K562 (cell line): ENCODE measurements around the gene ARMCX6. TPM values are rescaled to one million over a fixed set of nuclear protein-coding genes. Genes with fewer than 3 reads are reported as not detected.

Source experiments
- ATAC-seq: fragments of 200-7000 bp; cut with Tn5 transposase; 3 replicates; pipeline ENCODE4 v1.9.1; 2020; ENCODE audit warnings: moderate library complexity
- BruUV-seq: library from RNA; stranded (reverse); fragments of 400-500 nt; replicated peaks from 2 replicates; lab custom pipeline; 2021; lab: Mats Ljungman, UMichigan
- CTCF ChIA-PET: fragments of 300-600 bp; formaldehyde crosslinking; extraction: SDS; loops from one replicate; lab custom pipeline; 2021; ENCODE audit warnings: low intra/inter-chr PET ratio; lab: Yijun Ruan, JAX
- POLR2A ChIA-PET: fragments of 300-600, 350-650 bp; sonication (Branson Sonifier 250); formaldehyde crosslinking; extraction: SDS; loops from one replicate; lab custom pipeline; 2021; ENCODE audit warnings: antibody characterized with exemption, inconsistent platforms; lab: Yijun Ruan, JAX
- DNase-seq, 4 experiments: peaks; one replicate each; pipeline versions ENCODE4 v3.0.0 to v3.0.0-alpha.2; 2011 to 2018; ENCODE audit warnings: low spot score in 3 of 4, mixed read lengths in 3 of 4; ENCODE audit errors: extremely low read depth in 1 of 4
- FAIRE-seq: peaks from 2 replicates; lab custom pipeline; 2011; peaks lifted over from hg19 to GRCh38; lab: Jason Lieb, UNC
- H2AFZ ChIP-seq: 2 replicates; pipeline ENCODE4 v1.6.0; 2011; ENCODE audit warnings: low read depth, low read length, control low read depth, inconsistent platforms
- H3K27ac ChIP-seq: fragments of 200-600 bp; 3 replicates; pipeline ENCODE4 v1.8.0; 2011; ENCODE audit warnings: low read depth, mild to moderate bottlenecking, control low read depth, inconsistent platforms, low read length, moderate library complexity, mixed read lengths; ENCODE audit errors: extremely low read depth
- H3K27me3 ChIP-seq, 2 experiments: fragments of 300-600 bp in 1 of 2; 2 replicates in 1 of 2; 3 replicates in 1 of 2; pipeline versions ENCODE4 v1.6.0 to v1.8.0; 2011; ENCODE audit warnings: inconsistent platforms in 2 of 2, low read length in 2 of 2, mild to moderate bottlenecking in 1 of 2, mixed read lengths in 1 of 2, moderate library complexity in 1 of 2; ENCODE audit not compliant: control insufficient read depth in 2 of 2, insufficient read depth in 2 of 2
- H3K36me3 ChIP-seq: fragments of 300-600 bp; 3 replicates; pipeline ENCODE4 v1.8.0; 2011; ENCODE audit warnings: mild to moderate bottlenecking, low read length, inconsistent platforms; ENCODE audit not compliant: control insufficient read depth, insufficient read depth
- H3K4me1 ChIP-seq, 2 experiments: fragments of 200-600 bp in 1 of 2; replicated peaks in 1 of 2; 2 replicates in 1 of 2; 3 replicates in 1 of 2; pipeline versions ENCODE4 v1.5.1 to v1.8.0; 2011; ENCODE audit warnings: inconsistent platforms in 2 of 2, low read length in 2 of 2, mild to moderate bottlenecking in 1 of 2, mixed read lengths in 1 of 2, moderate library complexity in 1 of 2; ENCODE audit not compliant: control insufficient read depth in 2 of 2, insufficient read depth in 2 of 2
- H3K4me2 ChIP-seq: 2 replicates; pipeline ENCODE4 v1.6.1; 2011; ENCODE audit warnings: low read length, control low read depth, inconsistent platforms, mixed read lengths; ENCODE audit not compliant: insufficient read depth
- H3K4me3 ChIP-seq: fragments of 200-600 bp; sonication (generic), shearing (Covaris generic); 2 replicates; pipeline ENCODE4 v1.5.1; 2016; ENCODE audit warnings: control low read depth, inconsistent platforms
- H3K79me2 ChIP-seq: fragments of 200-600 bp; 3 replicates; pipeline ENCODE4 v1.8.0; 2011; ENCODE audit warnings: low read length, inconsistent platforms; ENCODE audit not compliant: control insufficient read depth, insufficient read depth
- H3K9ac ChIP-seq, 2 experiments: 2 replicates each; pipeline versions ENCODE4 v1.6.0 to v1.6.1; 2011; ENCODE audit warnings: low read depth in 2 of 2, low read length in 2 of 2, control low read depth in 1 of 2, inconsistent platforms in 1 of 2, mild to moderate bottlenecking in 1 of 2, mixed read lengths in 1 of 2; ENCODE audit not compliant: insufficient read depth in 1 of 2
- H3K9me1 ChIP-seq: one replicate; pipeline ENCODE4 v1.6.0; 2011; ENCODE audit warnings: inconsistent platforms, mild to moderate bottlenecking, low read length, moderate library complexity; ENCODE audit not compliant: control insufficient read depth, insufficient read depth
- H3K9me3 ChIP-seq: replicated peaks from 2 replicates; pipeline ENCODE4 v1.5.1; 2011; ENCODE audit warnings: low read depth, low read length, inconsistent platforms; ENCODE audit not compliant: control insufficient read depth, insufficient read depth
- H4K20me1 ChIP-seq: replicated peaks from 2 replicates; pipeline ENCODE4 v1.6.1; 2011; ENCODE audit warnings: low read length, inconsistent platforms, mixed read lengths; ENCODE audit not compliant: control insufficient read depth, insufficient read depth
- POLR2H ChIP-seq: IDR thresholded peaks from 2 replicates; pipeline ENCODE4 v1.6.1; 2016; ENCODE audit warnings: missing genetic modification characterization, low read depth, mild to moderate bottlenecking, control low read depth, missing compliant biosample characterization, moderate library complexity
- USF2 ChIP-seq: sonication (generic); formaldehyde crosslinking; IDR thresholded peaks from 2 replicates; pipeline ENCODE4 v1.5.0; 2020; ENCODE audit warnings: missing genetic modification reagents
- WGBS: fragments of 100-300 bp; shearing (Covaris generic); methylation state at CpG from one replicate; pipeline ENCODE4 v1.1.6; 2016; ENCODE audit warnings: low coverage, mixed read lengths; ENCODE audit not compliant: insufficient coverage; ENCODE audit errors: missing lambda C conversion rate; 5-methylcytosine and 5-hydroxymethylcytosine counted together
- in situ Hi-C: fragments of 300-500 bp; cut with MboI; formaldehyde crosslinking; loops from 4 replicates; pipeline ENCODE4 v1.15.0; 2018; ENCODE audit warnings: inconsistent platforms, mixed read lengths
- intact Hi-C: fragments of 100-400 bp; cut with micrococcal nuclease; formaldehyde crosslinking; loops from 2 replicates; pipeline ENCODE4 v1.14.2; 2022
- polyA plus RNA-seq, 8 experiments: library from polyadenylated mRNA; depleted of rRNA in 4 of 8; stranded (reverse) in 5 of 8; unstranded in 3 of 8; fragments of >200 nt; fragmentation: Nextera tagmentation in 2 of 8; fragmentation: Illumina TruSeq in 1 of 8; extraction: Ambion mirVana in 2 of 8; extraction: Trizol in 1 of 8; gene quantifications; 2 replicates each; pipeline versions ENCODE4 v1.2.1 to v1.2.3, GENCODE V29; 2011 to 2014; ENCODE audit warnings: inconsistent platforms in 1 of 8, missing spikeins in 1 of 8
- total RNA-seq, 7 experiments: library from RNA; depleted of rRNA in 6 of 7; stranded (reverse); fragments of >200 nt in 6 of 7; fragmentation: Illumina TruSeq in 2 of 7; extraction: Trizol in 2 of 7; gene quantifications; 2 replicates each; pipeline versions ENCODE4 v1.2.1 to v1.2.3, GENCODE V29; 2011 to 2021; ENCODE audit warnings: low replicate concordance in 1 of 7

ARMCX6 gene
- total and polyA plus RNA-seq, 9 of the 15 experiments (the other 6 are each of a cell fraction or from before 2014, with no cell fraction given) = 15.4 to 41.2 (median 24.6) TPM

GRCh38 chrX:101659601-101660063, 41.8 kb upstream of the ARMCX6 start, which contains the start of gene ARMCX2:
Gene ARMCX2, minus strand, starts transcription at chrX:101659850. Its CDS starts 2,262 bp downstream, at chrX:101657588.
- intact Hi-C loops (no loop called here), in situ Hi-C loops (no loop called here)
- no peaks in the 10 kb centered on the region for H3K79me2 ChIP-seq
- H3K4me1 ChIP-seq = no peaks in the 10 kb centered on the region; a peak in 1 of 5 replicates
- no peak for TF ChIP-seq POLR2H (tag)
- peak; percentile 41; the same call in 1 of the 2 replicates for TF ChIP-seq USF2 (CRISPR knock-in tag)
- no peaks in the 10 kb centered on the region for H4K20me1 ChIP-seq
- ChIA-PET CTCF (no interaction called here), POLR2A (no interaction called here)
- no peaks in the 10 kb centered on the region for H3K36me3 ChIP-seq
- H2AFZ ChIP-seq = peak within 1 kb of the TSS; percentile 94
- WGBS = 30% methylated on average over 5 of the region's 22 CpGs
- H3K27me3 ChIP-seq = peaks cover 0 to 29% of the 10 kb centered on the region in 2 experiments; a peak in 2 of 5 replicates
- DNase-seq = no peak
- no peaks in the 10 kb centered on the region for H3K9me3 ChIP-seq
- BruUV-seq = no TSS peak
- H3K4me3 ChIP-seq = peak within 1 kb of the TSS; percentile 40
- H3K9me1 ChIP-seq = no peaks in the 10 kb centered on the region
- H3K27ac ChIP-seq = no peak within 1 kb of the TSS
- no peak for FAIRE-seq
- no peak for ATAC-seq
- H3K9ac ChIP-seq = peak within 1 kb of the TSS; percentile 14 to 26; a peak in 2 of 4 replicates
- H3K4me2 ChIP-seq = peak within 1 kb of the TSS; percentile 83
